A673 (cell line): ENCODE results near the gene PTPN1. TPM values are rescaled to one million over a fixed set of nuclear protein-coding genes. Genes with fewer than 3 reads are reported as not detected.
A peak's percentile ranks its signal among the peaks of the same experiment; 100 is the strongest.

Experiments
- BruUV-seq: library from RNA; stranded (reverse); fragments of 400-500 nt; replicated peaks from 2 replicates; lab custom pipeline; 2021; lab: Mats Ljungman, UMichigan
- CTCF ChIA-PET: fragments of 300-600 bp; sonication (Branson Sonifier 250); formaldehyde crosslinking; loops from one replicate; lab custom pipeline; 2022; ENCODE audit warnings: antibody characterized with exemption; lab: Charles Lee
- POLR2A ChIA-PET: fragments of 300-600 bp; sonication (Branson Sonifier 250); formaldehyde crosslinking; loops from one replicate; lab custom pipeline; 2022; ENCODE audit warnings: antibody characterized with exemption; ENCODE audit not compliant: low non-redundant PET; lab: Charles Lee
- DNase-seq: peaks from one replicate; pipeline ENCODE4 v3.0.0-alpha.2; 2015; ENCODE audit warnings: low spot score
- H3K27ac ChIP-seq: fragments of 200-600 bp; sonication (generic); 2 replicates; pipeline ENCODE4 v1.5.1; 2016; ENCODE audit warnings: mixed run types, low read depth, mild to moderate bottlenecking, mixed read lengths, antibody characterized with exemption, low read length; ENCODE audit not compliant: poor library complexity, severe bottlenecking
- H3K27me3 ChIP-seq: fragments of 200-600 bp; sonication (generic); replicated peaks from 2 replicates; pipeline ENCODE4 v1.6.1; 2017; ENCODE audit warnings: mixed run types, low read depth, mild to moderate bottlenecking, mixed read lengths, antibody characterized with exemption, low read length; ENCODE audit not compliant: insufficient read depth, poor library complexity
- H3K36me3 ChIP-seq: fragments of 200-600 bp; sonication (generic); 2 replicates; pipeline ENCODE4 v1.6.1; 2016; ENCODE audit warnings: mixed run types, mild to moderate bottlenecking, mixed read lengths, antibody characterized with exemption, low read length; ENCODE audit not compliant: insufficient read depth, poor library complexity, severe bottlenecking
- H3K4me1 ChIP-seq: fragments of 200-600 bp; sonication (generic); 2 replicates; pipeline ENCODE4 v1.6.1; 2017; ENCODE audit warnings: mixed run types, mild to moderate bottlenecking, mixed read lengths, antibody characterized with exemption, low read length; ENCODE audit not compliant: insufficient read depth, poor library complexity, severe bottlenecking
- H3K4me3 ChIP-seq: fragments of 200-600 bp; sonication (generic); 2 replicates; pipeline ENCODE4 v1.5.1; 2016; ENCODE audit warnings: low read depth, mixed run types, mild to moderate bottlenecking, mixed read lengths, low read length; ENCODE audit not compliant: poor library complexity, severe bottlenecking
- H3K9me3 ChIP-seq: fragments of 200-600 bp; sonication (generic); 2 replicates; pipeline ENCODE4 v1.6.1; 2016; ENCODE audit warnings: mixed run types, low read depth, mild to moderate bottlenecking, mixed read lengths, antibody characterized with exemption, low read length; ENCODE audit not compliant: poor library complexity, severe bottlenecking
- EZH2 ChIP-seq: fragments of 200-600 bp; sonication (generic); IDR thresholded peaks from 2 replicates; pipeline ENCODE4 v1.6.1; 2017; ENCODE audit warnings: borderline replicate concordance, low read depth, mild to moderate bottlenecking, mixed read lengths, antibody characterized with exemption, low read length; ENCODE audit not compliant: poor library complexity, severe bottlenecking
- intact Hi-C: fragments of 100-400 bp; cut with micrococcal nuclease; formaldehyde crosslinking; loops from one replicate; pipeline ENCODE4 v1.10.0; 2022; ENCODE audit not compliant: unreplicated experiment
- total RNA-seq: library from RNA; stranded (reverse); gene quantifications from 2 replicates; pipeline ENCODE4 v1.2.3, GENCODE V29; 2021
- TF ChIP-seq, protein P1 (sequence below): fragments of 300-800, 200-600 bp; sonication (generic); conservative IDR thresholded peaks from 2 replicates; pipeline ENCODE4 v1.5.1; 2017; ENCODE audit warnings: low read depth, mild to moderate bottlenecking, antibody characterized with exemption, low read length, moderate library complexity, mixed read lengths

The PTPN1 gene
- total RNA-seq, 1 experiment from 2014 or later = 47.4 TPM

DNA sequence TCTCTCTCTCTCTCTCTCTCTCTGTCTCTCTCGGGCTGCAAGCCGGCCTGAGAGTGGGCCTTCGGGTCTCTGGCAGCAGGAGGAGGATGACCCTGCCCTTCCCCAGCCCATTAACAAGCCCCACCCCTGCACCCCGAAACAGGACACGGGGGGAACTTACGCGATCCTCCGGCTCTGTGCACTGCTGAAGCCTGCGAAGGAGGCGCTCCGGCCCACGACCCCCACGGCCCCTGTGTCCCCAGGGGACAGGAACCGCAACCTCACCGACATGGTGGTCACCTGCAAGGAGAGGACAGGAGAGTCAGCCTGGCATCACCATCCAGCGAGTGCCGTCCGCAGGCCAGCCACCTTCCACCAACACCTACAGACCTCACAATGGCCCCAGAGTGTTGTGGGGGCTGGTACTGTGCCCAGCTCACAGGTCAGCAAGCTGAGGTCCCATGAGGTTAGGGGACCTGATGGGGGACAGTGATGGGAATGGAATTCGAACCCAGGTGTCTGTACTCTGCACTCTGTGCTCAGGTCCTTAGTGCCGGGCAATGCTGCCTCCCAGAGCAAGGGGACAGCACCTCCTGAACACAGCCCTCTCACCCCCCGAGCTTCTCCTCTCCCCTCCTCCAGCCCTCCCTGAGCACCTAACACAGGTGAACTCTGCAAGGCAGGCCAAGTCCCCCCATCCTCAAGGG lies 120.5 kb downstream of the PTPN1 start:
- Histone ChIP-seq H3K27ac (no peak overlapping the region), H3K4me1 (peaks cover 21% of the 10 kb centered on the region), H3K27me3 (no peaks in the 10 kb centered on the region), H3K4me3 (no peak overlapping the region), H3K9me3 (no peaks in the 10 kb centered on the region), H3K36me3 (no peaks in the 10 kb centered on the region)
- DNase-seq = no peak
- CTCF ChIA-PET = no interaction called here
- intact Hi-C loops = loop anchor here (10.0 kb wide), 1 partner anchor 114 kb away; no protein-coding TSS in a partner anchor
- TF ChIP-seq, protein P1, sequence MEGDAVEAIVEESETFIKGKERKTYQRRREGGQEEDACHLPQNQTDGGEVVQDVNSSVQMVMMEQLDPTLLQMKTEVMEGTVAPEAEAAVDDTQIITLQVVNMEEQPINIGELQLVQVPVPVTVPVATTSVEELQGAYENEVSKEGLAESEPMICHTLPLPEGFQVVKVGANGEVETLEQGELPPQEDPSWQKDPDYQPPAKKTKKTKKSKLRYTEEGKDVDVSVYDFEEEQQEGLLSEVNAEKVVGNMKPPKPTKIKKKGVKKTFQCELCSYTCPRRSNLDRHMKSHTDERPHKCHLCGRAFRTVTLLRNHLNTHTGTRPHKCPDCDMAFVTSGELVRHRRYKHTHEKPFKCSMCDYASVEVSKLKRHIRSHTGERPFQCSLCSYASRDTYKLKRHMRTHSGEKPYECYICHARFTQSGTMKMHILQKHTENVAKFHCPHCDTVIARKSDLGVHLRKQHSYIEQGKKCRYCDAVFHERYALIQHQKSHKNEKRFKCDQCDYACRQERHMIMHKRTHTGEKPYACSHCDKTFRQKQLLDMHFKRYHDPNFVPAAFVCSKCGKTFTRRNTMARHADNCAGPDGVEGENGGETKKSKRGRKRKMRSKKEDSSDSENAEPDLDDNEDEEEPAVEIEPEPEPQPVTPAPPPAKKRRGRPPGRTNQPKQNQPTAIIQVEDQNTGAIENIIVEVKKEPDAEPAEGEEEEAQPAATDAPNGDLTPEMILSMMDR = no peak
- no peak for TF ChIP-seq EZH2
- POLR2A ChIA-PET = no interaction called here
- no TSS peak for BruUV-seq

GRCh38 chr20:50632236-50632635 lies 122.1 kb downstream of the PTPN1 start:
- H3K36me3 ChIP-seq = no peaks in the 10 kb centered on the region
- no peaks in the 10 kb centered on the region for H3K9me3 ChIP-seq
- POLR2A ChIA-PET = no interaction called here
- CTCF ChIA-PET = interaction anchor here (0.6 kb wide), 1 partner anchor 17 kb away, joined by 5 read pairs; no protein-coding TSS in a partner anchor
- peak overlapping the region; percentile 35 for H3K27ac ChIP-seq
- H3K4me3 ChIP-seq = no peak overlapping the region
- DNase-seq = no peak
- H3K27me3 ChIP-seq = no peaks in the 10 kb centered on the region
- intact Hi-C loops = loop anchor here (10.0 kb wide), 1 partner anchor 113 kb away; no protein-coding TSS in a partner anchor
- peaks cover 28% of the 10 kb centered on the region for H3K4me1 ChIP-seq
- BruUV-seq = no TSS peak
- no peak for TF ChIP-seq EZH2

GRCh38 chr20:50632701-50633100 lies 122.5 kb downstream of the PTPN1 start:
- ChIA-PET POLR2A (interaction anchor here (0.5 kb wide), 1 partner anchor 441 kb away, joined by 3 read pairs; no protein-coding TSS in a partner anchor), CTCF (interaction anchor here (0.6 kb wide), 1 partner anchor 17 kb away, joined by 5 read pairs; no protein-coding TSS in a partner anchor)
- H3K4me3 ChIP-seq = no peak overlapping the region
- no TSS peak for BruUV-seq
- no peaks in the 10 kb centered on the region for H3K9me3 ChIP-seq
- no peak overlapping the region for H3K27ac ChIP-seq
- H3K27me3 ChIP-seq = no peaks in the 10 kb centered on the region
- DNase-seq = no peak
- intact Hi-C loops = loop anchor here (10.0 kb wide), 1 partner anchor 112 kb away; no protein-coding TSS in a partner anchor
- peaks cover 31% of the 10 kb centered on the region for H3K4me1 ChIP-seq
- TF ChIP-seq, protein P1 = no peak
- no peak for TF ChIP-seq EZH2
- H3K36me3 ChIP-seq = no peaks in the 10 kb centered on the region
